Measurements from ENCODE around the gene PLAC8.

Gene PLAC8

GRCh38 chr4:83125738-83126141, 11.2 kb upstream of the PLAC8 start:
- in situ Hi-C loops (cut with MboI; ENCODE audit: low sequenced_read_pairs, unreplicated experiment): no loop called here
- TF ChIP-seq, protein P1, sequence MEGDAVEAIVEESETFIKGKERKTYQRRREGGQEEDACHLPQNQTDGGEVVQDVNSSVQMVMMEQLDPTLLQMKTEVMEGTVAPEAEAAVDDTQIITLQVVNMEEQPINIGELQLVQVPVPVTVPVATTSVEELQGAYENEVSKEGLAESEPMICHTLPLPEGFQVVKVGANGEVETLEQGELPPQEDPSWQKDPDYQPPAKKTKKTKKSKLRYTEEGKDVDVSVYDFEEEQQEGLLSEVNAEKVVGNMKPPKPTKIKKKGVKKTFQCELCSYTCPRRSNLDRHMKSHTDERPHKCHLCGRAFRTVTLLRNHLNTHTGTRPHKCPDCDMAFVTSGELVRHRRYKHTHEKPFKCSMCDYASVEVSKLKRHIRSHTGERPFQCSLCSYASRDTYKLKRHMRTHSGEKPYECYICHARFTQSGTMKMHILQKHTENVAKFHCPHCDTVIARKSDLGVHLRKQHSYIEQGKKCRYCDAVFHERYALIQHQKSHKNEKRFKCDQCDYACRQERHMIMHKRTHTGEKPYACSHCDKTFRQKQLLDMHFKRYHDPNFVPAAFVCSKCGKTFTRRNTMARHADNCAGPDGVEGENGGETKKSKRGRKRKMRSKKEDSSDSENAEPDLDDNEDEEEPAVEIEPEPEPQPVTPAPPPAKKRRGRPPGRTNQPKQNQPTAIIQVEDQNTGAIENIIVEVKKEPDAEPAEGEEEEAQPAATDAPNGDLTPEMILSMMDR (IDR thresholded peaks at IDR 0.05; ENCODE audit: borderline replicate concordance, control extremely low read depth, extremely low read depth, insufficient read depth, missing control alignments): no peak
- no peak for DNase-seq (ENCODE audit: low spot score)

- TF ChIP-seq, protein P1 (IDR thresholded peaks at IDR 0.05; ENCODE audit: borderline replicate concordance, control extremely low read depth, extremely low read depth, insufficient read depth, missing control alignments): no peak
- no peak for DNase-seq (ENCODE audit: low spot score)
- in situ Hi-C loops (cut with MboI; ENCODE audit: low sequenced_read_pairs, unreplicated experiment): no loop called here
Measured at GRCh38 chr4:83124111-83124780, 9.7 kb upstream of the PLAC8 start.

DNA sequence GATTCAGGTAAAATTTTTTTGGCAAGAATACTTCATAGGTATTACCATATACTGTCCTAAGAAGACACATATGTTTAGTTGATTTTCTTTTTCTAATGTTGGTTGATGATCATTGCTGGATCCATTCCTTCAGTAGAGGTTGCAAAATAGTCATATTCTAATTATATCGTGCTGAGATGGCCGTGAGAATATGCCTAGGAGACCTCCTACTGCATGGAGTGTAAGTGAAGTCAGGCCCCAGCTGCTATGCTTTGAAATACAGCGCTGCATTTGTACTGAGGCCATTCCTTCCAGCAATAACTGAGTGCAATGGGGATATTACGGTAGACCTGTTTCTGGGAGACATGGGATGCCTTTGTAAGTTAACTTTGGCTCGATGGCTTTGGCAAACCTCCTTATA, 6.7 kb upstream of the PLAC8 start:
- no peak for DNase-seq (ENCODE audit: low spot score)
- TF ChIP-seq, protein P1 (IDR thresholded peaks at IDR 0.05; ENCODE audit: borderline replicate concordance, control extremely low read depth, extremely low read depth, insufficient read depth, missing control alignments): no peak
- in situ Hi-C loops (cut with MboI; ENCODE audit: low sequenced_read_pairs, unreplicated experiment): no loop called here

DNA sequence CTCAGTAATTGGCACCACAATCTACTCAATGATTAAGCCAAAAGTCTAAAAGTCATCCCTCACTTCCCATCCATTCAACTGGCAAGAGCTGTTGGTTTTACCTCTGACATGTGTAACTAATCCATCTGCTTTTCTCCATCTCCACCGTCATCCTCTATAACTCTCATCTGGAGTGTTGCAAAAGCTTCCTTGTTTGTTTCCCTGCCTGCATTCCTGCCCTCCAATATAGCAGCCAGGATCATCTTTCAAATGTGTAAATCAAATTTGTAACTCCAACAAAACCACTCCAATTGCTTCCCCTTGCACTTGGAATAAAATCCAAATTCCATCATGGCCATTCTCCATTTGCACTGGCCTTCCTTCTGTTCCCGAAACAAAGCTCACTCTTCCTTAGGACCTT, 4.3 kb upstream of the PLAC8 start:
- in situ Hi-C loops (cut with MboI; ENCODE audit: low sequenced_read_pairs, unreplicated experiment): no loop called here
- TF ChIP-seq, protein P1 (IDR thresholded peaks at IDR 0.05; ENCODE audit: borderline replicate concordance, control extremely low read depth, extremely low read depth, insufficient read depth, missing control alignments): no peak
- no peak for DNase-seq (ENCODE audit: low spot score)

GRCh38 chr4:83115656-83116285, 1.2 kb upstream of the PLAC8 start:
- in situ Hi-C loops (cut with MboI; ENCODE audit: low sequenced_read_pairs, unreplicated experiment): no loop called here
- TF ChIP-seq, protein P1 (IDR thresholded peaks at IDR 0.05; ENCODE audit: borderline replicate concordance, control extremely low read depth, extremely low read depth, insufficient read depth, missing control alignments): no peak
- DNase-seq (ENCODE audit: low spot score): no peak

DNA sequence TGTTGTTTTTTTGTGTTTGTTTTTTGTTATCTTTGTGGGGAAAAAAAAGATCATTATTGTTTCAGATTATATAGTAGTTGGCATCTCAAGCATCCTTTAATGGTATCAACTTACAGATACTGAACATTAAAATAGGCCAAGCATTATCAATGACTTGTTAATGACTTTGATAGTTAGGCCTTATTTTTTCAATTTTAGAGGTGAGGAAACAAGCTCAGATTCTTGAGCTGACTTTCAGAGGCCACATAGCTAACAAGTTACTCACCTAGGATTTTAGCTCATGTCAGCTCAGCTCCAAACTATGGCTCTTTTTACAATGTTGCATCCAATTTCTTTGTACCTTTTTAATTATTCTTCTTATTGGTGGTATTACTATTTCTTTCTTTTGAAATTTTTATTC, 471 bp upstream of the PLAC8 start:
- no peak for DNase-seq (ENCODE audit: low spot score)
- in situ Hi-C loops (cut with MboI; ENCODE audit: low sequenced_read_pairs, unreplicated experiment): no loop called here
- TF ChIP-seq, protein P1 (IDR thresholded peaks at IDR 0.05; ENCODE audit: borderline replicate concordance, control extremely low read depth, extremely low read depth, insufficient read depth, missing control alignments): no peak

All from GM13976 (cell line).